Effector memory CD4-positive, alpha-beta T cell (primary cell): ENCODE results near the gene ACTN1.

ENCODE experiments used
- DNase-seq, 3 donors: peaks; one replicate each; pipeline ENCODE4 v3.0.0-alpha.2; 2020
- H3K27ac ChIP-seq: 2 replicates; pipeline ENCODE4 v1.7.0; 2013; ENCODE audit warnings: mild to moderate bottlenecking, low read length, moderate library complexity; ENCODE audit not compliant: insufficient read depth, poor library complexity, severe bottlenecking
- H3K27me3 ChIP-seq: replicated peaks from 2 replicates; pipeline ENCODE4 v1.7.0; 2013; ENCODE audit warnings: mild to moderate bottlenecking, low read length; ENCODE audit not compliant: insufficient read depth, control insufficient read depth, poor library complexity, severe bottlenecking
- H3K36me3 ChIP-seq: 2 replicates; pipeline ENCODE4 v1.7.0; 2013; ENCODE audit warnings: mild to moderate bottlenecking, low read length, moderate library complexity; ENCODE audit not compliant: control insufficient read depth, insufficient read depth
- H3K4me1 ChIP-seq: 2 replicates; pipeline ENCODE4 v1.7.0; 2013; ENCODE audit warnings: low read length, mild to moderate bottlenecking; ENCODE audit not compliant: control insufficient read depth, insufficient read depth, poor library complexity, severe bottlenecking
- H3K4me3 ChIP-seq: 2 replicates; pipeline ENCODE4 v1.7.0; 2013; ENCODE audit warnings: low read length, low read depth, mild to moderate bottlenecking; ENCODE audit not compliant: insufficient read depth, poor library complexity, severe bottlenecking
- H3K9me3 ChIP-seq: 2 replicates; pipeline ENCODE4 v1.7.0; 2013; ENCODE audit warnings: mild to moderate bottlenecking, low read length, moderate library complexity; ENCODE audit not compliant: control insufficient read depth

ACTN1 gene

DNA sequence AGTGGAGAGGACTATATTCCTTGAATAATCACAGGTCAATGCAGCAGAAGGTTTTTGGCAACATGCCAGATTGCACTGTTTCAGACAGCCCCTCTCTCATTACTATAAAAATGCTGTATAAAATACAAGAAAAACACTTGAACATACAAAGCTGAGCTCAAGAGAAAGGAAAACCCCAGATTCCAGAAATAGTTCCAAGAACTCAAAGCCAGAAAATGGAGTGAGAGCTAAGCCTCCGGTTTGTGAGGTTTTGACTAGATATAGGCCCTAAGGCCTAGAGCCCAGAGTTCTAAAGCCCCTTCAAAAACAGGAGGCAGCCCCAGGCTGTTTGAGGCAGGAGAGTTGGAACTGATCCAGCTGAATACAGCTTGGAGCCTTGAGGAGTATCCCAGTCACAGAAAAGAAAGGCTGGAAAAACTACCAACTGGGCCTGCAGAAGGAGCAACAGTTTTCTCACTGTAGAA, 29.4 kb upstream of the ACTN1 start:
- no peak overlapping the region for H3K27ac ChIP-seq
- H3K36me3 ChIP-seq, result no peaks in the 10 kb centered on the region
- no peaks in the 10 kb centered on the region for H3K9me3 ChIP-seq
- H3K27me3 ChIP-seq, result no peaks in the 10 kb centered on the region
- no peaks in the 10 kb centered on the region for H3K4me1 ChIP-seq
- H3K4me3 ChIP-seq, result no peak overlapping the region
- DNase-seq, result no peak

GRCh38 chr14:69006346-69006745, 27.2 kb upstream of the ACTN1 start:
- no peak for DNase-seq
- Histone ChIP-seq H3K4me3 (no peak overlapping the region), H3K36me3 (no peaks in the 10 kb centered on the region), H3K9me3 (no peaks in the 10 kb centered on the region), H3K27ac (no peak overlapping the region), H3K27me3 (no peaks in the 10 kb centered on the region), H3K4me1 (no peaks in the 10 kb centered on the region)

DNA sequence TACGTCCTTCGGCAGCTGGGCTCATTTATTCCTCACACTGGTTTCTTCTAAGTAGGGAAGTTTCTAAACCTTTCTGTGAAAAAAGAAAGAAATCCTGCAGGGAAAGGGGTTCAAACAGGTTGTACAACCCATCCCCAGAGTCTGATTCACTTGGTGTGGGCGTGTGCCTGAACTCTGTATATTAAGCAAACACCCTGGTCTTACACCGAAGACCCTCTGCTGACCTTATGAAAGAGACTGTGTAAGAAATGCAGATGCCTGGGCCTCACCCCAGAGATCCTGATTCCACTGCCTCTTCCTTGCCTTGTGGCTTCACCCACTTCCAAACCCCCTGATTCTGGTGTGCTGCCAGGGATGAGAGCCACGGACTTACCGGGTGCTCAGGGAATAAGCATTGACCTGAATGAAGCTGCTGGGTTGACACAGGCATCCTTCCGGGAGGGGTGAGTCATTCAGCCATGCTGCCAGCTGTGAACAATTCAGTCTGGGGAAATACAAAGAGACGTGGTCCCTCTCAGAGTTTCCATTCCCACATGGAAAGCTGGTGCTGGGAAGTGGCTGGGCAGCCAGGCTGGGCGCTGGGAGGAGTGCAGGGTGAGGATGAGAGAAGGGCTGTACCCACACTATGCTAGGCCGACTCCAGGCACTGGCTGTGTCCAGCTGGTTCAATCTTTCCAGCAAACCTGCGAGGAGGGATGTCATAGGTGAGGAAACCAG, 26.5 kb upstream of the ACTN1 start:
- Histone ChIP-seq H3K27me3 (no peaks in the 10 kb centered on the region), H3K27ac (no peak overlapping the region), H3K36me3 (no peaks in the 10 kb centered on the region), H3K4me1 (no peaks in the 10 kb centered on the region), H3K4me3 (no peak overlapping the region), H3K9me3 (no peaks in the 10 kb centered on the region)
- no peak for DNase-seq

DNA sequence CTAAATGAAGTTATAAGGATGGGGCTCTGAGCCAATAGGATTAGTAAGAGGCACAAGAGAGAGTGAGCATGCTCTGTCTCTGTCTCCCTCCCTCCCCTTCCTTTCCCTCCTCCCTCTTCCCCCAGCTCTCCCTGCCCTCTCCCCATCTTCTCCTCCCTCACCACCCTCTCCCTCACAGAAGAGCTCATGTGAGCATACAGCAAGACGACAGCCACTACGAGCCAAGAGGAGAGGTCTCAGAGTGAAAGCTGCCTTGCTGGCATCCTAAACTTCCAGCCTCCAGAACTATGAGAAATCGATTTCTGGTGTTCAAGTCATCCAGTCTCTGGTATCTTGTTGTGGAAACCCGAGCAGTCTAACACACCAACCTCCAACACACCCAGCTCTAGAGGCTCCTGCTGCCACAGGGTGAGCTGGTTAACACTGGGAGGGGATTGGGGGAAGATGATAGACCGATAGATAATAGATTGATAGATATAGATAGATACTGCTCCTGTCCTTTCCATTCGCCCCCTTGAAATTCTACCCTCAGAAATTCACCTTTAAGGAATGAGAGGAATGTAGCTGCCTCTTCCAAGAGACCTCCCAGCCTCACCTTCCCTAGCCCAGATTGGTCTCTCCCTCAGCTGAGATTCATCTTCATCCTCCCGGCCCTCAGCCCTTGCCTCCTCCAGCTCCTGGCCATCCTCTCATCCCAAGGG, 25.8 kb upstream of the ACTN1 start:
- no peaks in the 10 kb centered on the region for H3K4me1 ChIP-seq
- H3K27ac ChIP-seq, result no peak overlapping the region
- no peaks in the 10 kb centered on the region for H3K27me3 ChIP-seq
- H3K4me3 ChIP-seq, result no peak overlapping the region
- DNase-seq, result no peak
- H3K9me3 ChIP-seq, result no peaks in the 10 kb centered on the region
- no peaks in the 10 kb centered on the region for H3K36me3 ChIP-seq

- Histone ChIP-seq H3K27ac (no peak overlapping the region), H3K4me3 (no peak overlapping the region), H3K36me3 (no peaks in the 10 kb centered on the region), H3K27me3 (no peaks in the 10 kb centered on the region), H3K4me1 (no peaks in the 10 kb centered on the region), H3K9me3 (no peaks in the 10 kb centered on the region)
- DNase-seq, result no peak
Observed at GRCh38 chr14:69003626-69004025, 24.5 kb upstream of the ACTN1 start.

- Histone ChIP-seq H3K27me3 (no peaks in the 10 kb centered on the region), H3K4me1 (no peaks in the 10 kb centered on the region), H3K36me3 (no peaks in the 10 kb centered on the region), H3K27ac (no peak overlapping the region), H3K4me3 (no peak overlapping the region), H3K9me3 (no peaks in the 10 kb centered on the region)
- no peak for DNase-seq
Observed at GRCh38 chr14:69002069-69002468, 23.0 kb upstream of the ACTN1 start.

DNA sequence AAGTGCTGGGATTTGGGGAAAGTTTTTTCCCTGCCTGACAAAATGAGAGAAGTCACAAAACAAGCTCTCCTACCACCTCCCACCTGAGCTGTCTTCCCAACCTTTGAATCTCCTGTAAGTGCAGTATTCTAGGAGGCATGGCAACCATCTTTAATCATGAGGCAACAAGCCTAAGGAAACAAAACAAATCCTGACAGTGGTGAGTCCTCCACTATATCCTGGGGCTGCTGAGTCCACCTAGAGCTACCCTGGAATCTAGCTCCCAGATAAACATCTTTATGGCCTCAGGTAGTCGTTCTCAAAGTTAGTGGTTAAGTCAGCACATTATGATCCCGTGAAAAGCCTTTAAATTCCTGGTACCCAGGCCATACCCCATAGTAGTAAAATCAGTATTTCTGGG, 22.3 kb upstream of the ACTN1 start:
- H3K9me3 ChIP-seq, result no peaks in the 10 kb centered on the region
- no peak overlapping the region for H3K27ac ChIP-seq
- no peak for DNase-seq
- H3K4me3 ChIP-seq, result no peak overlapping the region
- H3K4me1 ChIP-seq, result no peaks in the 10 kb centered on the region
- H3K27me3 ChIP-seq, result no peaks in the 10 kb centered on the region
- H3K36me3 ChIP-seq, result no peaks in the 10 kb centered on the region

DNA sequence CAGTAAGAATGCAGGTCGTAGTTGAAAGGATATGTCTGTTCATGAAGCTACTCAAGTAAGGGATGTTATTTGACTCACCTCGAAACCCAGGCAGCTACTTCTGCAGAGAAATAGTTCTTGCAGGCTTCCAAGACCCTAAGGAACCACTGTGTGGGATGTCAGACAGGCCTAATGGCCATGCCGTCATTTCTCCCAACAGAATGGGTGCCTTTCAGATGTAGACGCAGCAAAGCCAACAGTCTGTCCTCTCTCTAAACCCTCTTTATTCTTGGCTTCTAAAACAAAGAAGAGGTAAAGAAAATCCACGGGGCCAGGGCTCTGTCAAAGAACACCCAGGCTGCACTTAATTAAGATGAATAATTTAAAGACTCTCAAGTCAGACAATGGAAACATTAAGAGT, 19.0 kb upstream of the ACTN1 start:
- no peaks in the 10 kb centered on the region for H3K9me3 ChIP-seq
- no peak for DNase-seq

GRCh38 chr14:68995731-68996130, 16.6 kb upstream of the ACTN1 start:
- H3K27me3 ChIP-seq, result no peaks in the 10 kb centered on the region
- H3K27ac ChIP-seq, result no peak overlapping the region
- H3K4me1 ChIP-seq, result peaks cover 7% of the 10 kb centered on the region
- no peak for DNase-seq
- H3K4me3 ChIP-seq, result no peak overlapping the region
- H3K9me3 ChIP-seq, result no peaks in the 10 kb centered on the region
- no peaks in the 10 kb centered on the region for H3K36me3 ChIP-seq

More for the DNA sequence above, 19.0 kb upstream of the ACTN1 start:
- H3K4me1 ChIP-seq, result peaks cover 7% of the 10 kb centered on the region
- no peak overlapping the region for H3K27ac ChIP-seq
- no peaks in the 10 kb centered on the region for H3K36me3 ChIP-seq
- H3K4me3 ChIP-seq, result no peak overlapping the region
- no peaks in the 10 kb centered on the region for H3K27me3 ChIP-seq

DNA sequence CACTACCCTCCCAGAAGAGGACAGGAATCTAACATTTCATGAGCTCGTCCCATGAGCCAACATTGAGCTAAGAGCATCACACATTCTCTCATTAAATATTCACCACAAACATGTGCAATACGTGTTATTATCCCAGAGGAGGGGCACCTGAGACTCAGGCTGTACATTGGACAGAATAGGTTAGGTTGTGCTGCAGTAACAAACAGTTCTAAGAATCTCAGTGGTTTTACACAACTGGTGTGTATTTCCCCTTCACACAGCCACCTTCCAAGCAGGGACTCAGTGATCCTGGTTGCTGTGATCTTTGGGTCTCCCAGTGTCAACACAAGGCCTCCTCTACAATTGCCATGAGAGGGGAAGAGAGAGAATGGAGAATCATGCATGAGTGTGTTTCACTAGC, 15.0 kb upstream of the ACTN1 start:
- peaks cover 7% of the 10 kb centered on the region for H3K4me1 ChIP-seq
- H3K27me3 ChIP-seq, result no peaks in the 10 kb centered on the region
- H3K4me3 ChIP-seq, result no peak overlapping the region
- no peak overlapping the region for H3K27ac ChIP-seq
- H3K36me3 ChIP-seq, result no peaks in the 10 kb centered on the region
- no peak for DNase-seq
- no peaks in the 10 kb centered on the region for H3K9me3 ChIP-seq
